LNCaP clone FGC (cell line): Measurements from ENCODE around the gene FZR1.
A peak's percentile ranks its signal among the peaks of the same experiment; 100 is the strongest.

Experiments used
- DNase-seq: peaks from one replicate; pipeline ENCODE4 v3.0.0-alpha.2; 2011; ENCODE audit warnings: low read depth
- H3K4me3 ChIP-seq: 2 replicates; pipeline ENCODE4 v1.5.1; 2011; ENCODE audit warnings: mild to moderate bottlenecking, low read depth, low read length, control low read depth
- CTCF ChIP-seq: IDR thresholded peaks from 2 replicates; pipeline ENCODE4 v1.5.1; 2012; ENCODE audit warnings: mild to moderate bottlenecking; ENCODE audit not compliant: control insufficient read depth, insufficient read depth; ENCODE audit errors: extremely low read depth

The FZR1 gene

DNA sequence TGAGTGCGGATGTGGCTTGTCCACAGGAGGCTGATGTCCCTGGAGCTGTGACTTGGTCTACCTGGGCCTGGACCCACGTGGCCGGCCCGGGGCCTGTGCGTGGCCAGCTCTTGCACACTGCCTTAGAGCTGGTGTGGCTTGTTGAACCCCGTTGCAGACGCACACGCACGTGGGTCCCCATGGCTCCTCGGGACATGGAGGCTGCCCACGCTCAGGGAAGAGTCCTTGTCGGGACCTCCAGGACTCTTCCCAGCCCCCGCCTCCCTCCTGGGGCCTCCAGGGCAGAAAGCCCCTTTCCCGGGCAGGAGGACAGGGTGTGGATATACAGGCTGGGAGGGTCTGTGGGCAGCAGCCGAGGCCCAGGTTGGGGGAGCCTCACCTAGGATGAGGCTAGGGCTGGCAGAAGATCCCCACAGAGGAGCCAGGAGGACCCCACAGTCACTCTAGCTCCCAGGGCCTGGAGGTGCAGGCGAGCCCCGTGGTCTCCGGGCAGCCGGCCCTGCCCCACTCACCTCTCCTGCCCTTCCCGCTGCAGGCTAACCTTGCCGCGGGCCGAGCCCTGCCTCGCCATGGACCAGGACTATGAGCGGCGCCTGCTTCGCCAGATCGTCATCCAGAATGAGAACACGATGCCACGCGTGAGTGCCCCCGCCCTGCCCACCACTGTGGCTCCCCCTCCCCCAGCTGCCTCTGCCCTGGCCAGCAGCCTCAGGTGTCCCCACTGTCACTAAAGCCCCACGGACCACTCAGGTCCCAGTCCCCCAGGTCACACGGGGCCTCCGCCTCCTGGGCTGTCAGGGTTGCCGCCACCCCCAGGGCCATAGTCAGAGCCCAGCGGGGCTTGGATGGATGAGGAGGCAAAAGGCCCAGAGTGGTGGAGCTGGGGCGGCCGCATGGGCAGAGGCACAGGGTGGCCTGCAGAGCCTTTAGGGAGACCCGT is 16.6 kb downstream of the FZR1 start:
- no peak for DNase-seq
- no peak for TF ChIP-seq CTCF
- no peak overlapping the region for H3K4me3 ChIP-seq

- no peak overlapping the region for H3K4me3 ChIP-seq
- DNase-seq: no peak
- TF ChIP-seq CTCF: no peak
Measured at GRCh38 chr19:3523361-3524077, 17.4 kb downstream of the FZR1 start.

GRCh38 chr19:3524078-3524842 is 18.1 kb downstream of the FZR1 start:
- TF ChIP-seq CTCF: no peak
- no peak for DNase-seq
- H3K4me3 ChIP-seq: no peak overlapping the region

- no peak for TF ChIP-seq CTCF
- H3K4me3 ChIP-seq: no peak overlapping the region
- DNase-seq: no peak
Measured at GRCh38 chr19:3524904-3525451, 18.9 kb downstream of the FZR1 start.

- DNase-seq: no peak
- no peak overlapping the region for H3K4me3 ChIP-seq
- peak; percentile 9; the same call in 1 of the 2 replicates for TF ChIP-seq CTCF
Measured at GRCh38 chr19:3526507-3527237, 20.6 kb downstream of the FZR1 start.
